Middle frontal gyrus (tissue), 1 donor: ENCODE measurements around the gene HIP1.
"Not testable (repeated sequence)": the region's sequence is repeated elsewhere in the genome, so short reads cannot be mapped to it uniquely, and the experiment has no call there.

Source experiments
- DNase-seq: peaks from one replicate; pipeline ENCODE4 v3.0.0-alpha.2; 2015; ENCODE audit warnings: low spot score; ENCODE audit errors: extremely low spot score

HIP1 gene

DNA sequence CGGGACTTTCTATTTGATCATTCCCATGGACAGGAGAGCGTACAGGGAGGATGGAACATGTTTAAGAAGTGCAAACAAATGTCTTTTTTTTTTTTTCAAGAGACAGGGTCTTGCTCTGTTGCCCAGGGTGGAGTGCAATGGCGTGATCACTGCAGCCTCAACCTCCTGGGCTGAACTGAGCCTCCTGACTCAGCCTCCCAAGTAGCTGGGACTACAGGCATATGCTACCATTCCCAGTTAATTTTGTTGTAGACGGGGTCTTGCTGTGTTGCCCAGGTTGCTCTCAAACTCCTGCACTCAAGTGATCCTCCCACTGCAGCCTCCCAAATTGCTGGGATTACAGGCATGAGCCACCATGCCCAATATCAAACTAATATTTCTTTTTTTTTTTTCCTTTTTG is 206.1 kb downstream of the HIP1 start:
- DNase-seq = no peak

DNA sequence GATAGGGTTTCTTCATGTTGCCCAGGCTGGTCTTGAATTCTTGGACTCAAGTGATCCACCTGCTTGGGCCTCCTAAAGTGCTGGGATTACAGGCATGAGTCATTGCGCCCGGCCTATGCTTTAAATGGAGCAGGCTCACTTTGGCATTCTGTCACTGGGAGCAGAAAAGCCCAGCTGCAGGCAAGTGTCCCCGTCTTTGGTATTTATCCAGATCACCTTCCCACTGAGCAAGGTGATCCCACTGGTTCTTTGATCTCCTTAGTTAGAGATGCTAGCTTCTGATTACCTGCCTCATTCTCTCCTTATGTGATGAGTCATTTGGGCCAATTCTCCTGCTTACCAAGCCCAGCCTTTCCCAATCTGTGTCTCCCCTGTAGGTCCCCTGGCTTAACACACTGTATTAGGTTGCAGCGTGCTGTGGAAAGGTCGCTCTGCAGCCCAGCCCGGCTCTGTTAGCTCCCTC is 207.4 kb downstream of the HIP1 start:
- DNase-seq = no peak

DNA sequence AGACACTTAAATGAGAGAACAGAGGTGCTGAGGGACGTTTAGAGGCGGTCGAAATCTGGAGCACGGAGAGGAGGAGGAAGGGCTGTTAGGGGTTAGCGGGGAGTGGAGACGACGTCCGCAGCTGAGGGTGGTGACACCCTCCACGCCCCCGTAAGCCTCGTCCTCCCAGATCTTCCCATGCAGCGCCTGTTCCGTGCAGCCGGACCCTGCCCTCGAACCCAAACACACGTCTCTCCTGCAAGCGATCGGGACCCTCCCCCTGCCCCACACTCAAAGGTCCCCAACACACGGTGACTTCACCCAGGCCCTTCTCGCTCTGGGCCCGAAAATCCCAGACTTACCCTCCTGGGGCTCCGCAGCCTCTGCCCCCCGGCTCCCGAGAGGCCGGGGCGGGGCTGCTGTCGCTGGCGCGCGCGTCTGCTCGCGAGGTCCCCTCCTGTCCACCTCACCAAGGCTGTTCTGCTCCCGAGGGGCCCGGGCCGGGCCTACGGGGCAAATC is 211.5 kb downstream of the HIP1 start:
- DNase-seq = not testable (repeated sequence)

DNA sequence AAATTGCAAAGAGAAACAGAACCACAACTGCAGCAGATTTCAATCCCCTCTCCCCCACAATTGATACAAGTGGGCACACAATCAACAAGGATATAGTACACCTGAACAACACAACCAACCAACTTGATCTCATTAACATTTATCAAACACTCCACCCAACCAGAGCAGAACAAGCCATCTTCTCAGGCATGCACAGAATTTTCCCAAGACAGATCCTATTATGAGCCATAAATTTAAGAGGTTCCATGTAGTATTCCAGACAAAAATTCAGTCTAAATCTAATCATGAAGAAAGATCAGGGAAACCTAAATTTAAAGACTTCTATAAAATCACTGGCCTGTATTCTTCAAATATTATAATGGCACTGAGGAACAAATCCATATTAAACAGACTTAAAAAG is 217.0 kb downstream of the HIP1 start:
- not testable (repeated sequence) for DNase-seq

DNA sequence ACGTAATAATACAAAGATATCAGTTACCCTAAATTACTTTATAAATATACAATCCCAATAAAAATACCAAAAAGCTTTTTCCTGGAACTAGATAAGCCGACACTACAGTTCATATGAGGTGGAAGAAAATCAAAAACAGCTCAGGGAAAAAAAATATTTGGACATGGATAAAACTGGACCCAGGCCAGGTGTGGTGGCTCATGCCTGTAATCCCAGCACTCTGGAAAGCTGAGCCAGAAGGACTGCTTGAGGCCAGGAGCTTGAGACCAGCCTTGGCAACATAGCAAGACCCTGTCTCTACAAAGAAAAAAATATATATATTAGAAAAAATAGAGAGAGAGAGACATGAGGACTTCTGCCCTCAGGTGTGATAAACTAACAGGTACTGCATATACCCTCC is 219.9 kb downstream of the HIP1 start:
- DNase-seq = not testable (repeated sequence)

DNA sequence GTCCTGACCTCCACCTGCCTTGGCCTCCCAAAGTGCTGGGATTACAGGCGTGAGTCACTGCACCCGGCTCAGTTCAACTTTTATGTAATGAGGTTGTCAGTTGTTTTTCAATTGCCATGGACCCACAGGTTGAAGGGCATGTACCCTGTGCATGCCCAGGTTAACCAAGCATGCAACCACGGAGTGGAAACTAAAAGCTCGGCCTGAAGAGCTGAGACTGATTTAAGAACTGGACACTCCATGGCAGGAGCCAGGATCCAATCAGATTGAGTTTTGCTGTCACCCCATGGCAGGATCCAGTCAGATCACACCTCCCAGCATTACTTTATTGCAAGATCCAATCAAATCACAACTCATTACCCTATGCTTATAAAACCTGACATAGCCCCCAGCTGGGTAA is 229.7 kb downstream of the HIP1 start:
- DNase-seq = not testable (repeated sequence)

DNA sequence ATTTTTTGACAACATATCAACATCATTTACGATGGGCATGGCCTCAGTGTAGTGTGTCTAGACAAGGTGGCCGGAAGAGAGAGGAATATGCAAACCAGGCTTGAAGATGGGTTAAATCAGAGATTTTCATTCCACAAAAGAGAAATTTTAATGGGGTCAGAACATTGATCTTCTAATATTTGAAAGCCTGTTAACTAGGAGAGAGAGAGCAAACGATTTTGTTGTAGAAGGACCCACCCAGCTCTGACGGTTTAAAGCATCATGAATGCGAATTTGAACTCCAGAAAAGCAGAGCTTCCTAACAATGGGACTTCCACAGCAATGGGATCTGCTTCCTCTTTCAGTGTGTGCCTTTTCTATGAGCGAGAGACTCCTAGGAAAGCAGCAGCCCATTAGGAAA is 246.7 kb downstream of the HIP1 start, which contains the start of gene SPDYE5:
Gene SPDYE5, plus strand, starts transcription at position 301 of the 400 bp plus-strand sequence. CDS start 1,728 bp downstream, outside the sequence.
- DNase-seq = not testable (repeated sequence)

DNA sequence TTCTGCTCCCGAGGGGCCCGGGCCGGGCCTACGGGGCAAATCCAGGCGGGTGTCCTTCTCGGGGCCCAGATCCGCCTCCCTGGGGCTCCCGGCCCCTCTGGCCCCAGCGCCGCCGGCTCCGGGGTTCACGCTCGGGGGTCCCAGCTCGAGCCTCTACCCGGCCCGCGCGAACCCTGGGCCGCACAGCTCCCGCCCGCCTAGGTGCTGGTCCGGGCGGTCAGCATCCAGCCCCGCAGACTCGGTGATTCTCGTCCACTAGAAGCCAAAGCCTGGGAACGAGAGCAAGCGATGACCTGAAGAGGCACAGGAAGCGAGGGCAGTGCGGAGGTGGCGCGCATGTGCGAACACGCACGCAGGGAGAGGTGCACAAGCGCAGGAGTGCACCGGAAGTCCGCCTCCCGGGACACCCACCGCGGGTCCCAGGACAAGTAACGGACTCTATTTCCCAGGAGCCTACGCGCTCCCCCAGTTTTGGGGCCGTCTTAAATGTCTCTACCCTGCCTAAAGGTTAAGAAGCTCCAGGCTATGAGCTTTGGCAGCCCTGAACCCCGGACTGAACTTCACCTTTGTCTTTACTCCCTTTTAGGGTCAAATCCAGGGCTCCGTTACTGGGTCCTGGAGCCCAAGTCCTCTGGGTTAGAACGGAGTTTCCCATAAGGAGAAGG is 252.6 kb downstream of the HIP1 start, which contains the start of gene POM121C:
Gene POM121C, minus strand, starts transcription at position 321 of the 665 bp plus-strand sequence. CDS start 44,803 bp downstream, outside the sequence.
- DNase-seq = peak; percentile 69

DNA sequence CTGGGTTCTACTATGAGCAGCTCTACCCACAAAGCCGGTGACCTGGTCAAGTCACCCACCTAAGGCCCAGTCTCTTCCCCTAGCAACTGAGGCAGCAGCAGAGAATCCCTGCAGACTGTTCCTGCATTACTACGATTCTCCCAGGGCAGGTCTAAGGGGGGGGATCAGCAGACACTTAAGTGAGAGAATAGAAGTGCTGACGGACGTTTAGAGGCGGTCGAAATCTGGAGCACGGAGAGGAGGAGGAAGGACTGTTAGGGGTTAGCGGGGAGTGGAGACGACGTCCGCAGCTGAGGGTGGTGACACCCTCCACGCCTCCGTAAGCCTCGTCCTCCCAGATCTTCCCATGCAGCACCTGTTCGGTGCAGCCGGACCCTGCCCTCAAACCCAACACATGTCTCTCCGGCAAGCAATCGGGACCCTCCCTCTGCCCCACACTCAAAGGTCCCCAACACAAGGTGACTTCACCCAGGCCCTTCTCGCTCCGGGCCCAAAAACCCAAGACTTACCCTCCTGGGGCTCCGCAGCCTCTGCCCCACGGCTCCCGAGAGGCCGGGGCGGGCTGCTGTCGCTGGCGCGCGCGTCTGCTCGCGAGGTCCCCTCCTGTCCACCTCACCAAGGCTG is 253.3 kb downstream of the HIP1 start:
- DNase-seq = not testable (repeated sequence)
